ENCODE measurements around the gene TTC34. TPM values are rescaled to one million over a fixed set of nuclear protein-coding genes. Genes with fewer than 3 reads are reported as not detected.

TTC34 gene
- total and polyA plus RNA-seq, 8 donors: 0.18 to 0.99 (median 0.44) TPM

- Histone ChIP-seq H3K9me3 (no peaks in the 10 kb centered on the region), H3K27me3 (no peaks in the 10 kb centered on the region), H3K27ac (no peak overlapping the region), H3K36me3 (no peaks in the 10 kb centered on the region), H3K4me3 (no peak overlapping the region), H3K4me1 (no peaks in the 10 kb centered on the region)
- TF ChIP-seq CTCF (IDR thresholded peaks at IDR 0.05): no peak
- FAIRE-seq: no peak
- intact Hi-C loops (cut with DNase I): loop anchor here in 1 of 3 donors (5.0 kb wide), 1 partner anchor 603 kb away; no protein-coding TSS in a partner anchor
- no peak for ATAC-seq
- 54 to 71% methylated on average over 22 of the region's 22 CpGs for WGBS, 2 donors
- no peak for DNase-seq
These were observed 22.6 kb upstream of the TTC34 start for GRCh38 chr1:2823921-2824610.

GRCh38 chr1:2822621-2823145 lies 21.2 kb upstream of the TTC34 start:
- H3K4me1 ChIP-seq: no peaks in the 10 kb centered on the region
- H3K27me3 ChIP-seq: no peaks in the 10 kb centered on the region
- no peak overlapping the region for H3K4me3 ChIP-seq
- intact Hi-C loops (cut with DNase I): loop anchor here in 1 of 3 donors (5.0 kb wide), 1 partner anchor 605 kb away; no protein-coding TSS in a partner anchor
- ATAC-seq: no peak
- TF ChIP-seq CTCF (IDR thresholded peaks at IDR 0.05): no peak
- 72 to 81% methylated on average over 12 of the region's 12 CpGs for WGBS, 2 donors
- no peak overlapping the region for H3K27ac ChIP-seq
- DNase-seq: peak in 1 of 6 donors; percentile 44
- H3K36me3 ChIP-seq: no peaks in the 10 kb centered on the region
- FAIRE-seq: no peak
- no peaks in the 10 kb centered on the region for H3K9me3 ChIP-seq

GRCh38 chr1:2821966-2822620 lies 20.6 kb upstream of the TTC34 start:
- H3K4me1 ChIP-seq: no peaks in the 10 kb centered on the region
- H3K27ac ChIP-seq: no peak overlapping the region
- H3K27me3 ChIP-seq: no peaks in the 10 kb centered on the region
- ATAC-seq (peak; percentile 78 to 95 (median 85)), DNase-seq (peak in 5 of 6 donors; percentile 15 to 86 (median 66)), FAIRE-seq (no peak)
- no peaks in the 10 kb centered on the region for H3K36me3 ChIP-seq
- 13 to 15% methylated on average over 22 to 29 of the region's 29 CpGs for WGBS, 2 donors
- H3K4me3 ChIP-seq: no peak overlapping the region
- H3K9me3 ChIP-seq: no peaks in the 10 kb centered on the region
- intact Hi-C loops (cut with DNase I): loop anchor here in 1 of 3 donors (5.0 kb wide), 1 partner anchor 605 kb away; no protein-coding TSS in a partner anchor
- peak in 3 of 4 donors; percentile 30 to 51 (median 38) for TF ChIP-seq CTCF (IDR thresholded peaks at IDR 0.05)

GRCh38 chr1:2821373-2821955 lies 20.0 kb upstream of the TTC34 start:
- H3K36me3 ChIP-seq: no peaks in the 10 kb centered on the region
- ATAC-seq (no peak), DNase-seq (peak in 1 of 6 donors; percentile 55), FAIRE-seq (no peak)
- H3K27ac ChIP-seq: no peak overlapping the region
- H3K9me3 ChIP-seq: no peaks in the 10 kb centered on the region
- H3K27me3 ChIP-seq: no peaks in the 10 kb centered on the region
- WGBS, 2 donors: 59 to 68% methylated on average over 14 to 17 of the region's 17 CpGs
- no peak overlapping the region for H3K4me3 ChIP-seq
- H3K4me1 ChIP-seq: no peaks in the 10 kb centered on the region
- intact Hi-C loops (cut with DNase I): loop anchor here in 1 of 3 donors (5.0 kb wide), 1 partner anchor 606 kb away; no protein-coding TSS in a partner anchor
- TF ChIP-seq CTCF (IDR thresholded peaks at IDR 0.05): no peak

Data from pancreas (tissue), 10 donors.